Natural killer cell (primary cell): ENCODE data around the gene UNC79. TPM values are rescaled to one million over a fixed set of nuclear protein-coding genes. Genes with fewer than 3 reads are reported as not detected.
"Not testable (repeated sequence)": the region's sequence is repeated elsewhere in the genome, so short reads cannot be mapped to it uniquely, and the experiment has no call there.

Source experiments
- ATAC-seq, 3 donors: fragments of 150-1000 bp in 2 of 3; fragments of 200-7000 bp in 1 of 3; cut with Tn5 transposase; 1 replicate in 1 of 3; 2 replicates in 2 of 3; pipeline ENCODE4 v1.10.0; 2021; ENCODE audit warnings: mild to moderate bottlenecking in 2 of 3, moderate library complexity in 2 of 3
- DNase-seq, 2 donors: peaks; one replicate each; pipeline versions ENCODE4 v3.0.0 to v3.0.0-alpha.2; 2013 to 2021; ENCODE audit warnings: mixed read lengths in 1 of 2
- H3K27ac ChIP-seq: one replicate; pipeline ENCODE4 v1.5.1; 2013; ENCODE audit warnings: mild to moderate bottlenecking, low read length
- H3K27me3 ChIP-seq: one replicate; pipeline ENCODE4 v1.6.1; 2013; ENCODE audit warnings: low read length; ENCODE audit not compliant: control insufficient read depth, insufficient read depth
- H3K36me3 ChIP-seq: one replicate; pipeline ENCODE4 v1.6.1; 2013; ENCODE audit warnings: low read length; ENCODE audit not compliant: control insufficient read depth, insufficient read depth
- H3K4me1 ChIP-seq: one replicate; pipeline ENCODE4 v1.6.1; 2013; ENCODE audit warnings: low read length; ENCODE audit not compliant: control insufficient read depth, insufficient read depth
- H3K4me3 ChIP-seq: one replicate; pipeline ENCODE4 v1.5.1; 2013; ENCODE audit warnings: low read length
- H3K9me3 ChIP-seq: one replicate; pipeline ENCODE4 v1.6.1; 2013; ENCODE audit warnings: low read length; ENCODE audit not compliant: control insufficient read depth, insufficient read depth
- H3K27ac Mint-ChIP-seq, 2 donors: one replicate each; pipeline ENCODE4 v1.8.0; 2022; ENCODE audit warnings: mild to moderate bottlenecking in 2 of 2, mixed read lengths in 2 of 2, moderate library complexity in 1 of 2
- H3K27me3 Mint-ChIP-seq, 2 donors: one replicate each; pipeline ENCODE4 v1.8.0; 2022; ENCODE audit warnings: low read depth in 2 of 2, mixed read lengths in 2 of 2
- H3K36me3 Mint-ChIP-seq: one replicate; pipeline ENCODE4 v1.8.0; 2022; ENCODE audit warnings: mixed read lengths
- H3K4me1 Mint-ChIP-seq, 2 donors: one replicate each; pipeline ENCODE4 v1.8.0; 2022; ENCODE audit warnings: mixed read lengths in 2 of 2
- H3K4me3 Mint-ChIP-seq: one replicate; pipeline ENCODE4 v1.8.0; 2022; ENCODE audit warnings: mild to moderate bottlenecking, moderate library complexity, mixed read lengths
- H3K9me3 Mint-ChIP-seq, 2 donors: one replicate each; pipeline ENCODE4 v1.8.0; 2022; ENCODE audit warnings: mixed read lengths in 2 of 2
- CTCF ChIP-seq: fragments of 200-600 bp; IDR thresholded peaks from one replicate; pipeline ENCODE4 v1.8.0; 2022; ENCODE audit warnings: antibody characterized with exemption
- WGBS: methylation state at CpG from one replicate; pipeline ENCODE4 v1.1.7; 2013; ENCODE audit warnings: missing lambda C conversion rate; ENCODE audit not compliant: insufficient coverage; 5-methylcytosine and 5-hydroxymethylcytosine counted together
- intact Hi-C: fragments of 100-400 bp; cut with micrococcal nuclease; formaldehyde crosslinking; loops from one replicate; pipeline ENCODE4 v1.14.2; 2022
- total RNA-seq, 4 donors: library from RNA; stranded (reverse); fragments of 120-200 nt in 1 of 4; gene quantifications; one replicate each; pipeline versions ENCODE4 v1.2.3 to v1.2.4, GENCODE V29; 2013 to 2022

UNC79 gene
- total RNA-seq, 3 donors from 2014 or later (not counting 1 experiment from before 2014, with no cell fraction given) = 0.05 TPM; not detected in 1

GRCh38 chr14:93480867-93481266, 50.1 kb downstream of the UNC79 start:
- DNase-seq (no peak), ATAC-seq (no peak)
- Mint-ChIP-seq H3K27ac (no peak overlapping the region), H3K27me3 (peaks cover 6 to 12% of the 10 kb centered on the region in 2 donors), H3K36me3 (no peaks in the 10 kb centered on the region), H3K4me1 (no peaks in the 10 kb centered on the region), H3K4me3 (no peak overlapping the region), H3K9me3 (no peaks in the 10 kb centered on the region)
- Histone ChIP-seq H3K4me3 (no peak overlapping the region), H3K9me3 (no peaks in the 10 kb centered on the region), H3K36me3 (no peaks in the 10 kb centered on the region), H3K27ac (no peak overlapping the region), H3K4me1 (no peaks in the 10 kb centered on the region), H3K27me3 (peaks cover 3% of the 10 kb centered on the region)
- TF ChIP-seq CTCF = no peak
- intact Hi-C loops = no loop called here

- H3K36me3 Mint-ChIP-seq = no peaks in the 10 kb centered on the region
- H3K27me3 Mint-ChIP-seq = peaks cover 6 to 12% of the 10 kb centered on the region in 2 donors
- Histone ChIP-seq H3K9me3 (no peaks in the 10 kb centered on the region), H3K4me3 (no peak overlapping the region), H3K4me1 (no peaks in the 10 kb centered on the region), H3K27me3 (peaks cover 3% of the 10 kb centered on the region), H3K36me3 (no peaks in the 10 kb centered on the region), H3K27ac (no peak overlapping the region)
- H3K27ac Mint-ChIP-seq = no peak overlapping the region
- intact Hi-C loops = no loop called here
- no peaks in the 10 kb centered on the region for H3K9me3 Mint-ChIP-seq
- H3K4me1 Mint-ChIP-seq = no peaks in the 10 kb centered on the region
- no peak for ATAC-seq
- no peak for TF ChIP-seq CTCF
- no peak overlapping the region for H3K4me3 Mint-ChIP-seq
- no CpG with 5 or more reads among the region's 2 CpGs for WGBS
- no peak for DNase-seq
These were observed 51.0 kb downstream of the UNC79 start for GRCh38 chr14:93481758-93482157.

GRCh38 chr14:93490001-93490400, 59.3 kb downstream of the UNC79 start:
- no peak for TF ChIP-seq CTCF
- Mint-ChIP-seq H3K4me3 (no peak overlapping the region), H3K27me3 (peaks cover 7 to 15% of the 10 kb centered on the region in 2 donors), H3K4me1 (no peaks in the 10 kb centered on the region), H3K27ac (no peak overlapping the region), H3K36me3 (no peaks in the 10 kb centered on the region), H3K9me3 (no peaks in the 10 kb centered on the region)
- peaks cover 3% of the 10 kb centered on the region for H3K9me3 ChIP-seq
- no peaks in the 10 kb centered on the region for H3K4me1 ChIP-seq
- no peaks in the 10 kb centered on the region for H3K36me3 ChIP-seq
- H3K4me3 ChIP-seq = no peak overlapping the region
- no peak overlapping the region for H3K27ac ChIP-seq
- no peak for ATAC-seq
- H3K27me3 ChIP-seq = no peaks in the 10 kb centered on the region
- DNase-seq = no peak
- intact Hi-C loops = no loop called here
- no CpG with 5 or more reads among the region's 1 CpG for WGBS

DNA sequence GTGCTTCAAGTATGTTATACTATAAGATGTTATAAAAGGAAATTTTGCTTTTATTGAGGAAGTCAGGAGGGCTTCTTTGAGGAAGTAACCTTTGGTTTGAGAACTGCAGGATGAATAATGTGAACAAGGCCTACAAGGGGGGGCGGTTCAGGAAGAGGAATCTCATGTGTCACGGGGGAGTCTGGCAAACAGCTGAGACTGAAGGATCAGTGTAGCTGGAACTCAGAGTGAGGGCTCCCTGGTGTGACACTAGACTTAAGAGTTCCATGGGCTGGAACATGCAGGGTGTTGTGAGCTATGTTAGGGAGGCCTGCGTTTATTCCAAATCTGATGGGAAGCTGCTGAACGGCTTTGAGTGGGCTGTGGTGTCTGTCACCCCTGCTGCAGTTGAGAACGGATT, 62.3 kb downstream of the UNC79 start:
- peaks cover 3% of the 10 kb centered on the region for H3K9me3 ChIP-seq
- Mint-ChIP-seq H3K36me3 (no peaks in the 10 kb centered on the region), H3K27ac (no peak overlapping the region), H3K9me3 (no peaks in the 10 kb centered on the region), H3K4me1 (no peaks in the 10 kb centered on the region), H3K4me3 (no peak overlapping the region), H3K27me3 (peaks cover 7 to 15% of the 10 kb centered on the region in 2 donors)
- no peak for TF ChIP-seq CTCF
- intact Hi-C loops = no loop called here
- H3K27ac ChIP-seq = no peak overlapping the region
- DNase-seq = no peak
- H3K4me3 ChIP-seq = no peak overlapping the region
- no peaks in the 10 kb centered on the region for H3K27me3 ChIP-seq
- no peaks in the 10 kb centered on the region for H3K4me1 ChIP-seq
- WGBS = 83% methylated on average over 5 of the region's 5 CpGs
- ATAC-seq = no peak
- H3K36me3 ChIP-seq = no peaks in the 10 kb centered on the region

GRCh38 chr14:93493622-93494021, 62.9 kb downstream of the UNC79 start:
- not testable (repeated sequence) for H3K36me3 Mint-ChIP-seq

More at GRCh38 chr14:93493622-93494021, 62.9 kb downstream of the UNC79 start:
- ATAC-seq, DNase-seq, H3K4me3 ChIP-seq, H3K27ac ChIP-seq, H3K27ac Mint-ChIP-seq, intact Hi-C loops, H3K36me3 ChIP-seq, H3K27me3 ChIP-seq, H3K4me3 Mint-ChIP-seq, H3K9me3 ChIP-seq, H3K9me3 Mint-ChIP-seq, H3K4me1 Mint-ChIP-seq, H3K4me1 ChIP-seq: not testable (repeated sequence)
- peaks cover 7 to 16% of the 10 kb centered on the region in 2 donors for H3K27me3 Mint-ChIP-seq
- WGBS = no CpG with 5 or more reads among the region's 2 CpGs
